DMS53 treated with DMSO at 0.1 percent for 48 hours (cell line): ENCODE data around the gene CREB3L2.
"Not testable (repeated sequence)": the region's sequence is repeated elsewhere in the genome, so short reads cannot be mapped to it uniquely, and the experiment has no call there.

Experiments used
- DNase-seq: peaks from one replicate; lab custom pipeline; 2025; ENCODE audit not compliant: unreplicated experiment; lab: John Stamatoyannopoulos, UW

CREB3L2 gene

GRCh38 chr7:137989590-137989989 is 12.3 kb downstream of the CREB3L2 start:
- DNase-seq, result no peak

GRCh38 chr7:137989094-137989493 is 12.8 kb downstream of the CREB3L2 start:
- no peak for DNase-seq

GRCh38 chr7:137987968-137988367 is 13.9 kb downstream of the CREB3L2 start:
- no peak for DNase-seq

GRCh38 chr7:137987563-137987962 is 14.3 kb downstream of the CREB3L2 start:
- no peak for DNase-seq

GRCh38 chr7:137987018-137987349 is 14.9 kb downstream of the CREB3L2 start:
- no peak for DNase-seq

- DNase-seq, result no peak
These were observed 15.5 kb downstream of the CREB3L2 start for GRCh38 chr7:137986252-137987017.

- no peak for DNase-seq
These were observed 16.0 kb downstream of the CREB3L2 start for GRCh38 chr7:137985897-137986251.

- DNase-seq, result no peak
These were observed 16.5 kb downstream of the CREB3L2 start for GRCh38 chr7:137985253-137985896.

- DNase-seq, result no peak
These were observed 17.5 kb downstream of the CREB3L2 start for GRCh38 chr7:137984181-137985041.

GRCh38 chr7:137983323-137984008 is 18.4 kb downstream of the CREB3L2 start:
- DNase-seq, result no peak

GRCh38 chr7:137982394-137982793 is 19.5 kb downstream of the CREB3L2 start:
- not testable (repeated sequence) for DNase-seq

- no peak for DNase-seq
These were observed 20.2 kb downstream of the CREB3L2 start for GRCh38 chr7:137981668-137982067.

- no peak for DNase-seq
These were observed 20.7 kb downstream of the CREB3L2 start for GRCh38 chr7:137981175-137981574.

- DNase-seq, result no peak
These were observed 21.6 kb downstream of the CREB3L2 start for GRCh38 chr7:137980308-137980707.

- DNase-seq, result no peak
These were observed 23.2 kb downstream of the CREB3L2 start for GRCh38 chr7:137978464-137979237.

- no peak for DNase-seq
These were observed 24.7 kb downstream of the CREB3L2 start for GRCh38 chr7:137977173-137977572.

GRCh38 chr7:137976696-137977095 is 25.2 kb downstream of the CREB3L2 start:
- no peak for DNase-seq

GRCh38 chr7:137976232-137976631 is 25.7 kb downstream of the CREB3L2 start:
- DNase-seq, result no peak

- no peak for DNase-seq
These were observed 26.1 kb downstream of the CREB3L2 start for GRCh38 chr7:137975768-137976167.

- no peak for DNase-seq
These were observed 26.7 kb downstream of the CREB3L2 start for GRCh38 chr7:137975221-137975620.

- no peak for DNase-seq
These were observed 27.1 kb downstream of the CREB3L2 start for GRCh38 chr7:137974766-137975165.
